ACC112 (cell line): ENCODE data around the gene TEX38.
"Not testable (repeated sequence)": the region's sequence is repeated elsewhere in the genome, so short reads cannot be mapped to it uniquely, and the experiment has no call there.

Experiments
- H2AFZ ChIP-seq: fragments of 200-600 bp; sonication (generic); one replicate; pipeline ENCODE4 v1.6.0; 2017; ENCODE audit warnings: antibody characterized with exemption, low read length; ENCODE audit not compliant: unreplicated experiment
- H3K27ac ChIP-seq: fragments of 200-600 bp; sonication (generic); 2 replicates; pipeline ENCODE4 v1.5.1; 2014; ENCODE audit warnings: low read depth, mild to moderate bottlenecking, antibody characterized with exemption, low read length, moderate library complexity
- H3K27me3 ChIP-seq: fragments of 200-600 bp; sonication (generic); 2 replicates; pipeline ENCODE4 v1.6.1; 2014; ENCODE audit warnings: mild to moderate bottlenecking, antibody characterized with exemption, low read length, moderate library complexity, mixed read lengths; ENCODE audit not compliant: insufficient read depth
- H3K36me3 ChIP-seq: fragments of 200-600 bp; sonication (generic); 2 replicates; pipeline ENCODE4 v1.6.1; 2016; ENCODE audit warnings: mild to moderate bottlenecking, antibody characterized with exemption, low read length, moderate library complexity, mixed read lengths; ENCODE audit not compliant: insufficient read depth
- H3K4me1 ChIP-seq: fragments of 200-600 bp; sonication (generic); one replicate; pipeline ENCODE4 v1.6.1; 2016; ENCODE audit warnings: low read length, mixed read lengths; ENCODE audit not compliant: insufficient read depth, unreplicated experiment, control insufficient read depth
- H3K4me3 ChIP-seq: fragments of 200-600 bp; sonication (generic); 2 replicates; pipeline ENCODE4 v1.5.1; 2014; ENCODE audit warnings: mild to moderate bottlenecking, low read depth, low read length
- H3K79me2 ChIP-seq: fragments of 200-600 bp; sonication (generic); one replicate; pipeline ENCODE4 v1.6.0; 2016; ENCODE audit warnings: low read length; ENCODE audit not compliant: control insufficient read depth, unreplicated experiment, insufficient read depth

The TEX38 gene

DNA sequence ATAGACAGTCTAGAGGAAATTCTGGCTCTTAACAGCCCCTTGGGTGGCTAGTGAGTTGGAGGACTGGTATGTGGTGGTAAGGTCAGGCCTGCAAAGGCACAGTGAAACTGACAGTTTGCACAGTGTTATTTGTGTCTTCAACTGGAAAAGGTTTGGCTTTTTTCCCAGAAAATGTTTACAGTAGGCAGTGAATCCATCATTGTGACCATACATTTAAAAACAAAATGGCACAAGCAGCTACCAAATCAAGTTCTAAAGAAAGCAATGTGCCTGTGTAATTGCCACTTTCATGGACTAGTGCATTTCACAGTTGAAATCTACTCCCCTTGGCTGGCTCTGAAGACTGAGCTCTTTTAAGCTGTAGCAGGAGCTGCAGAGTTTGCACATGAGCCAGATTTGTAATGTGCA is 28.3 kb upstream of the TEX38 start:
- peak overlapping the region; percentile 36; the same call in 1 of the 2 replicates for H3K27ac ChIP-seq

DNA sequence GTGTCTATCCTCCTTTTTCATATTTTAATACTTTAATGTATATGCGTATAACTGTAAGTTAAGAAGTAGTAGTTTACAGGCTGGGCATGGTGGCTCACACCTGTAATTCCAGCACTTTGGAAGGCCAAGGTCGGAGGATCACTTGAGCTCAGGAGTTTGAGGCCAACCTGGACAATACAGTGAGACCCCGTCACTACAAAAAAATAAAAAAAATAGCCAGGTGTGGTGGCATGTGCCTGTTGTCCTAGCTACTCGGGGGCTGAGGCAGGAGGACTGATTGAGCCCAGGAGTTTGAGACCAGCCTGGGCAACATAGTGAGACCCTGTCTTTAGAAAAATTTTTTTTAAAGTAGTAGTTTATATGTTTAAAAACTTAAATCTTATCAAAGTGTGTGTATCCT is 25.8 kb upstream of the TEX38 start:
- H3K36me3 ChIP-seq, result peaks cover 22% of the 10 kb centered on the region
- no peak overlapping the region for H3K4me3 ChIP-seq
- peaks cover 12% of the 10 kb centered on the region for H3K4me1 ChIP-seq
- H2AFZ ChIP-seq, result no peak overlapping the region
- no peaks in the 10 kb centered on the region for H3K27me3 ChIP-seq
- no peaks in the 10 kb centered on the region for H3K79me2 ChIP-seq
- no peak overlapping the region for H3K27ac ChIP-seq

More for the DNA sequence above, 28.3 kb upstream of the TEX38 start:
- H3K27me3 ChIP-seq, result no peaks in the 10 kb centered on the region
- no peak overlapping the region for H2AFZ ChIP-seq
- peaks cover 5% of the 10 kb centered on the region for H3K36me3 ChIP-seq
- no peaks in the 10 kb centered on the region for H3K79me2 ChIP-seq
- H3K4me3 ChIP-seq, result 0 out of 2 replicates have a peak overlapping the region, but pooled peaks have one; percentile 7
- peaks cover 12% of the 10 kb centered on the region for H3K4me1 ChIP-seq

DNA sequence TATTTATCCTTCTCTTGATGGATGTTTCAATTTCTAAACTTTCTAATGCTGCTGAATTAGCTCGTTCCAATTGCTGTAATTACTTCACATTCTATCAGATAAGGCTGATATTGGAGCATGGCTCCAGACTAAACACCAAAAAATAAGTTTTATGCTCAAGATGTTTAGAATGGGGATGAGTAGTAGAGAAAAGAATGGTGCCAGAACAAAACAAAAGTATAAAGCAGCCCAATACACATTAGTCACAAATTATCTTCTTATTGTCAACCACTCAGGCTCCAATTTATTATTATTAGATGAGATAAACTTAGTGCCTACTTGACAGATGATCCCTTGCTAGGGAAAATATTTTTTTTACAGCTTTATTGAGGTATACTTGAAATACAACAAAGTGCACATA is 25.3 kb upstream of the TEX38 start:
- Histone ChIP-seq H3K4me3 (no peak overlapping the region), H2AFZ (no peak overlapping the region), H3K4me1 (peaks cover 12% of the 10 kb centered on the region), H3K27ac (no peak overlapping the region), H3K79me2 (no peaks in the 10 kb centered on the region), H3K27me3 (no peaks in the 10 kb centered on the region), H3K36me3 (peaks cover 22% of the 10 kb centered on the region)

DNA sequence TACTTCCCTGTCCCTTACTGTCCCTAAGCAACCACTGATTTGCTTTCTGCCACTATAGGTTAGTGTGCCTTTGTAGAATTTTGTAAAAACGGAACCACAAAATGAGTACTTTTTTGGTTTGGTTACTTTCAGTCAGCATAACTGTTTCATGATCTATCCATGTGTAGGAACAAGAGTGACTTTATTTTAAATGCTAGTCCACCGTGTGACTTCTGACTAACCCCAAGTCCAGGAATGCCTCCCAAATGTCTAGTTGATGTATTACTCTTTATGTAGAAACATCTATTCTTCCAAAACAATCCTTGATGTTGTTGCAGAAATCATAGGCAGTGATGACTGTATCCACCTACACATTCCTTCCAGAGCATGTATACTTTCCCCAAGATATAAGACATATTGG is 24.8 kb upstream of the TEX38 start:
- Histone ChIP-seq H3K27me3 (no peaks in the 10 kb centered on the region), H3K4me3 (no peak overlapping the region), H3K27ac (no peak overlapping the region), H3K79me2 (no peaks in the 10 kb centered on the region), H3K36me3 (peaks cover 23% of the 10 kb centered on the region), H2AFZ (no peak overlapping the region), H3K4me1 (peaks cover 12% of the 10 kb centered on the region)

DNA sequence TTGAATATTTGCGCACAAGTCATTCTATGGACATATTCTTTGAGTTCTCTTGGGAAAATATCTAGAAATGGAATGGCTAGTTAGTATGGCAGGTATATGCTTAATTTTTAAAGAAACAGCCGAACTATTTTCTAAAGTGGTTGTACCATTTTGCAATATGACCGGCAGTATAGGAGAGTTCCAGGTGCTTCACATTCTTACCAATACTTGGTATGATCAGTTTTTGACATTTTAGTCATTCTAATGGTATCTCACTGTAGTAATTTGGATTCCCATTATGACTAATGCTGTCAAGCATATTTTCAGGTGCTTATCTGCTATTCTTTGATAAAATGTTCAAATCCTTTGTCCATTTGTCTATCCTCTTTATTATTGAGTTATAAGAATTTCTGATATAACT is 24.0 kb upstream of the TEX38 start:
- no peak overlapping the region for H3K27ac ChIP-seq
- no peak overlapping the region for H2AFZ ChIP-seq
- H3K4me3 ChIP-seq, result no peak overlapping the region
- no peaks in the 10 kb centered on the region for H3K27me3 ChIP-seq
- peaks cover 12% of the 10 kb centered on the region for H3K4me1 ChIP-seq
- H3K36me3 ChIP-seq, result peaks cover 30% of the 10 kb centered on the region
- H3K79me2 ChIP-seq, result no peaks in the 10 kb centered on the region

DNA sequence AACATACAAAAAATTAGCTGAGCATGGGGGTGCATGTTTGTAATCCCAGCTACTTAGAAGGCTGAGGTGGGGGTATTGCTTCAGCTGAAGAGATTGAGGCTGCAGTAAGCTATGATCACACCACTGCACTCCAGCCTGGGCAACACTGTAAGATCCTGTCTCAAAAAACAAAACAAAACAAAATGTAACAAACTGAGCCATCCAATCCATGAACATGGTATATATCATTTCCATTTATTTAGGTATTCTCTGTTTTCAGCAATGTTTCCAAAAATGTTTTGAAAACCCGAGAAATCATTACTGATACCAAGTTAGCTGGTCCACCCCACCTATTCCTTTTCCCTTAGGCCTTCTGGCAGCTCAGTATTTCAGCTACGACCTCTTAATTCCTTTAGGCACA is 21.9 kb upstream of the TEX38 start:
- no peaks in the 10 kb centered on the region for H3K79me2 ChIP-seq
- peaks cover 35% of the 10 kb centered on the region for H3K36me3 ChIP-seq

DNA sequence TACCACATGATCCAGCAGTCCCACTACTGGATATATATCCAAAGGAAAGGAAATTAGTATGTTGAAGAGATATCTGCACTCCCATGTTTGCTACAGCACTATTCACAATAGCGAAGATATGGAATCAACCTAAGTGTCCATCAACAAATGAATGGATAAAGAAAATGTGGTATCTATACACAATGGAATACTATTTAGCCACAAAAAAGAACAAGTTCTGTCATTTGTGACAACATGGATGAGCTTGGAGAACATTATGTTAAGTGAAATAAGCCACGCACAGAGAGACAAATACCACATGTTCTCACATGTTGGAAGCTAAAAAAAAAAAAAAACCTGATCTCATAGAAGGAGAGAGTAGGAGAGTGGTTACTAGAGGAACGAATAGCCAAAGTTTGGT is 21.2 kb upstream of the TEX38 start:
- H3K79me2 ChIP-seq, result no peaks in the 10 kb centered on the region
- no peak overlapping the region for H2AFZ ChIP-seq
- no peak overlapping the region for H3K4me3 ChIP-seq
- H3K27ac ChIP-seq, result no peak overlapping the region
- no peaks in the 10 kb centered on the region for H3K4me1 ChIP-seq
- H3K36me3 ChIP-seq, result peaks cover 41% of the 10 kb centered on the region
- H3K27me3 ChIP-seq, result no peaks in the 10 kb centered on the region

More for the DNA sequence above, 21.9 kb upstream of the TEX38 start:
- no peak overlapping the region for H3K27ac ChIP-seq
- H3K4me3 ChIP-seq, result no peak overlapping the region
- H3K27me3 ChIP-seq, result no peaks in the 10 kb centered on the region
- H2AFZ ChIP-seq, result no peak overlapping the region
- H3K4me1 ChIP-seq, result no peaks in the 10 kb centered on the region

DNA sequence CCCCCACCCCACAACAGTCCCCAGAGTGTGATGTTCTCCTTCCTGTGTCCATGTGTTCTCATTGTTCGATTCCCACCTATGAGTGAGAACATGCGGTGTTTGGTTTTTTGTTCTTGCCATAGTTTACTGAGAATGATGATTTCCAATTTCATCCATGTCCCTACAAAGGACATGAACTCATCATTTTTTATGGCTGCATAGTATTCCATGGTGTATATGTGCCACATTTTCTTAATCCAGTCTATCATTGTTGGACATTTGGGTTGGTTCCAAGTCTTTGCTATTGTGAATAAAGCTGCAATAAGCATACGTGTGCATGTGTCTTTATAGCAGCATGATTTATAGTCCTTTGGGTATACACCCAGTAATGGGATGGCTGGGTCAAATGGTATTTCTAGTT is 20.5 kb upstream of the TEX38 start:
- not testable (repeated sequence) for H3K27me3 ChIP-seq, H3K4me1 ChIP-seq, H3K79me2 ChIP-seq, H2AFZ ChIP-seq, H3K4me3 ChIP-seq, H3K27ac ChIP-seq
- peaks cover 47% of the 10 kb centered on the region for H3K36me3 ChIP-seq

DNA sequence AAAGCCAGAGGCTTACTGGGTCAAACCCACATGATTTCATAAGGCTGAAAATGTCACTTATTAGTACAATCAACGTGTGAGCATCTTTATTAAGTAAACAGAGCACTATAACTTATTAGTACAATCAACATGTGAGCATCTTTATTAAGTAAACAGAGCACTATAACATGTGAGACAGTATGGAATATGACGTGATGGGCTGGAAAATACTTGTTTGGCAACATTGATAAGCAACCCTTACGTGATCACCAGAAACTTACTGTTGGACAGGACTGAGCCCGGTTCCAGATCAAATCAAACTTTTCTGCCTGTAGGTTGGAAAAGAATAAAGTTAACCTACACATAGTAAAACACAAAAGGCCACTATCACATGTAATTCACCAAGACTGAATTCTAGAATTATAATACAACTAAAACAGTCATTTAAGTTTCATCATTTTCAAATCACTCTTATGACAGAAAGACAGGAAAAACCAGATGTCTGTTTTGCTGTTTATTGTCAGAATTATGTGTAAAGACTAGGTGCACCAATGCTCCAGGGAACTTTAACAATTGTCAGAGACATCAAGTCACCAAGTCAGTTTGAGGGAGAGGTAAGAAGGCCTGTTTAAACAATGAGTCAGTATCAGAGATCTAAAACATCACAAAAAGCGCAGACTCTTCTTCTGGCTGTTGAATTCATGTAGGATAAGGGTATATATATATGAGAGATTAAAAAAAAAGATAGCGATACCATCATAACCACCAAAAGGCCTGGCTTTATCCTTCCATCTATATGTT is 19.1 kb upstream of the TEX38 start:
- H3K4me3 ChIP-seq, result no peak overlapping the region
- peaks cover 54% of the 10 kb centered on the region for H3K36me3 ChIP-seq
- no peak overlapping the region for H3K27ac ChIP-seq
- no peak overlapping the region for H2AFZ ChIP-seq
- H3K79me2 ChIP-seq, result no peaks in the 10 kb centered on the region
- H3K27me3 ChIP-seq, result no peaks in the 10 kb centered on the region
- no peaks in the 10 kb centered on the region for H3K4me1 ChIP-seq

DNA sequence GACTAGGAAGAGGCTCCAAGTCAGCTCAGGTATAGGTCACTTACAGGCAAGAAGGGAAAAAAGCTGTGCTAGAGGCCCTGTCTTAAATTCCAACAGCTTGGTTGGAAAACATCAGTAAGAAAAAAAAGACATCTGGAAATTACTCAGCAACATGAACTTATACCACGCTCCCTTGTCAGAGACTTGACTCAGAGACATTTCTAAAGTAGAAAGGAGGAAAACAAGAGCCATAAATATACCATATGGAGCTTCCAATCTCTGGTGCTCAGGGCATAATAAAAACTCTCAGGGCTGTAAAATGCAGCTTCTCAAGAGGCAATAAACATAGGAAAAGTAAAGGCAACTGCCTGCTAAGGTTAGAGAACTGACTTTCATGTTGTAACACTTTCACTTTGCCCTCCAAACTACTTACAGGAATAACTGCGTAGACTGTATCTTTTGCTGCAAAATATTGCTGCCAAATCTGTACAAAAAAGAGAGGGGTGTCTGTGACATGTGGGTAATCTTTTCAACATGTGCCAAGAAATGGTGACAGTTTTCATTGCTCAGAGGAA is 18.2 kb upstream of the TEX38 start:
- no peaks in the 10 kb centered on the region for H3K4me1 ChIP-seq
- H3K36me3 ChIP-seq, result peaks cover 52% of the 10 kb centered on the region
- H2AFZ ChIP-seq, result no peak overlapping the region
- no peaks in the 10 kb centered on the region for H3K27me3 ChIP-seq
- no peak overlapping the region for H3K27ac ChIP-seq
- no peak overlapping the region for H3K4me3 ChIP-seq
- no peaks in the 10 kb centered on the region for H3K79me2 ChIP-seq

DNA sequence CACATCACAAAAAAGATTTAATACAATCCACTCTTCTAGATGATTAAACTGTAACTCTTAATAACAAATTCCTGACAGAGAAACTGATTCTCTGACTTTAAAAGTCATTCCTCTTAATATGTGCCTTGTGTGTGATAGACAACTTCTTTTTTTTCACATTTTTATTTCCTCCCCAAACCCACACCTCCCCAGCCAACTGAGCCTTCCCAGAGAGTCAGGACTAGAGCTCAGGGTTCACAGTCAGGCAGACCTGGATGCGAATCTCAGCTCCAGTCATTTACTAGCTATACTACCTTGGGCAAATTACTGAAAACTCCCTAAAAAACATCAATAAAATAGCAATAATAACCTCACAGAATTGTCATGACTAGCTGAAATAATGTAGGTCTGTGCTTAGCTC is 17.6 kb upstream of the TEX38 start:
- no peak overlapping the region for H2AFZ ChIP-seq
- peaks cover 52% of the 10 kb centered on the region for H3K36me3 ChIP-seq
- no peaks in the 10 kb centered on the region for H3K4me1 ChIP-seq
- no peak overlapping the region for H3K4me3 ChIP-seq
- H3K79me2 ChIP-seq, result no peaks in the 10 kb centered on the region
- H3K27me3 ChIP-seq, result no peaks in the 10 kb centered on the region
- H3K27ac ChIP-seq, result no peak overlapping the region
